ENCODE measurements around the gene SIX3. TPM values are rescaled to one million over a fixed set of nuclear protein-coding genes. Genes with fewer than 3 reads are reported as not detected.

Gene SIX3
- total and polyA plus RNA-seq, 2 of the 4 experiments (the other 2 are of a cell fraction) = not detected

- TF ChIP-seq CTCF (conservative IDR thresholded peaks at IDR 0.05; ENCODE audit: low read depth, low read length) (peak; percentile 94), MAZ (IDR thresholded peaks at IDR 0.05; ENCODE audit: borderline replicate concordance, low read depth, low read length) (0 out of 2 replicates have a peak, but pooled peaks have one; percentile 16), CEBPB (IDR thresholded peaks at IDR 0.05; ENCODE audit: low read depth, low read length) (0 out of 2 replicates have a peak, but pooled peaks have one; percentile 4)
These were observed 14.3 kb downstream of the SIX3 start (continued) for GRCh38 chr2:44955593-44956392.
